Activated CD4-positive, alpha-beta T cell treated with anti-CD3 and anti-CD28 coated beads, Interleukin-2, Interleukin-6, amounts not matched to agents 100 ng/mL and 50 ng/mL, durations not matched to agents 16 hours and 8 hours (primary cell): ENCODE data around the gene OXSR1.
"Not testable (repeated sequence)": the region's sequence is repeated elsewhere in the genome, so short reads cannot be mapped to it uniquely, and the experiment has no call there.

Source experiments
- DNase-seq: peaks from one replicate; pipeline ENCODE4 v3.0.0-alpha.2; 2020

Gene OXSR1

DNA sequence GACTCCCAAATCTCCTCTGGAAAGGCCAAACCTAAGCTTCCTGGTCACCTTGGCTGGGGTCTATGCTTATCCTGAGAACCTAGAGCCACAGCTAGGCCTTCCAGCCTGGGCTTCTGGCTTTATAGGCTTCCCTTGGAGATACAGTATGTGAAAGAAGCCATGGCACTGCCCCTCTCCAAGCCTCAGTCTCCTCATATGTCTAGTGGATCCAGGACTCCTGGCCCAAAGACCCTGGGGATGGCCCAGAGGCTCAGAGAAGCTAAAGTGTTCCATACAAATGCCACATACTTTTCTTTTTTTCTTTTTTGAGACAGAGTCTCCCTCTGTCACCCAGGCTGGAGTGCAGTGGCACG is 37.1 kb upstream of the OXSR1 start:
- DNase-seq = no peak

GRCh38 chr3:38129058-38129457 is 36.3 kb upstream of the OXSR1 start:
- no peak for DNase-seq

- no peak for DNase-seq
Measured at GRCh38 chr3:38130631-38131065, 34.7 kb upstream of the OXSR1 start.

DNA sequence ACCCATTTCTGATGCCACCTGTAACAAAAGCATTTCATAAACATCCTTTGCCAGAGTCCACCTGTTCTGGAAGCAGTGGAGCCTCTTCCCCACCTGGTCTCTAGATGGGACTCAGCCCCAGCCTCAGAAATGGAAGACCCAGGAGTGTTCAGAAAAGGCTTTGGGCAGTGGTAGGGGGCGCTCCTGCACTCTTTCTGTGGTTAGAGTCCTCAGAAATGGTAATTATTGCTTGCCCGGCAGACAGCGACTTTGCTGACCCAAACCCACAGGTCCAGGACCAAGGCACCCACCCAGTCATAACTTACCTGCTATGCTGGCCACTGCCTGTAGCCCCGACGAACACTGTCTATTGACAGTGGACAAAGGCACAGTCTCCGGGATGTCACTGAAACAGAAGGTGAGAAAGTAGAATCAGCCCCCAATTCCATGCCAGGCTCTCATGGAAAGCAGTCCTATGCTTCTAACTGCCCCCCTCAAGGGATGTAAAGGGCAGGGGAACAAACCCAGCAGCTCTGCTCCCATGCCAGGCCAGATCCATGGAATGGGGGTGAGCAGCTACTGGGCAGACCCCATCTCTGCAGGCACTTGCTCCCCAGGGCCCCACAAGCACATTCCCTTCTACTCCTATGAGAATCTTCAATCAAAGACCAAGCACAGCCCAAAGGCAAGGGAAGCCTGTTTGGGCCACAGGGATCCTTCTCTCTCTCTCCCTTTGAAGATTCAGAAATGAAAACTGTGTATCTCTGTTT is 33.5 kb upstream of the OXSR1 start:
- no peak for DNase-seq

- DNase-seq = no peak
Measured at GRCh38 chr3:38133209-38133556, 32.2 kb upstream of the OXSR1 start.

- DNase-seq = no peak
Measured at GRCh38 chr3:38133557-38134405, 31.6 kb upstream of the OXSR1 start.

- not testable (repeated sequence) for DNase-seq
Measured at GRCh38 chr3:38134517-38135143, 30.7 kb upstream of the OXSR1 start.

- peak; percentile 39 for DNase-seq
Measured at GRCh38 chr3:38135621-38136277, 29.6 kb upstream of the OXSR1 start.

DNA sequence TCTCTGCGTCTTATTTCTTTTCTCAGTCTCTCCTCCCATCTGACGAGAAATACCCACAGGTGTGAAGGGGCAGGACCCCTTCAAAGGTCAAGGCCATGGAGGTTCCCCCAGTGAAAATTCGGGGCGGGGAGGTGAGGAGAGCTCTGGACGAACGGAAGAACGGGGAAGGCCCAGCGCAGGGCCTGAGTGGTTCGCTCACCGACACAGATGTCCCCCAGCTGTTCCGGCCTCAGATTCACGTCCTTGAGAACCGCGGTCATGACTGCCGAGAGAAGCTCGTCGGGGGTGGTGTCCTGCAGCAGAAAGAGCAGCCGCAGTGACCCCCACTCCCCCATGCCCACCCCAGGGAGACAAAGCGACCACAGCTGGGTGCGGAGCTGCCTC is 29.0 kb upstream of the OXSR1 start:
- DNase-seq = peak; percentile 27

DNA sequence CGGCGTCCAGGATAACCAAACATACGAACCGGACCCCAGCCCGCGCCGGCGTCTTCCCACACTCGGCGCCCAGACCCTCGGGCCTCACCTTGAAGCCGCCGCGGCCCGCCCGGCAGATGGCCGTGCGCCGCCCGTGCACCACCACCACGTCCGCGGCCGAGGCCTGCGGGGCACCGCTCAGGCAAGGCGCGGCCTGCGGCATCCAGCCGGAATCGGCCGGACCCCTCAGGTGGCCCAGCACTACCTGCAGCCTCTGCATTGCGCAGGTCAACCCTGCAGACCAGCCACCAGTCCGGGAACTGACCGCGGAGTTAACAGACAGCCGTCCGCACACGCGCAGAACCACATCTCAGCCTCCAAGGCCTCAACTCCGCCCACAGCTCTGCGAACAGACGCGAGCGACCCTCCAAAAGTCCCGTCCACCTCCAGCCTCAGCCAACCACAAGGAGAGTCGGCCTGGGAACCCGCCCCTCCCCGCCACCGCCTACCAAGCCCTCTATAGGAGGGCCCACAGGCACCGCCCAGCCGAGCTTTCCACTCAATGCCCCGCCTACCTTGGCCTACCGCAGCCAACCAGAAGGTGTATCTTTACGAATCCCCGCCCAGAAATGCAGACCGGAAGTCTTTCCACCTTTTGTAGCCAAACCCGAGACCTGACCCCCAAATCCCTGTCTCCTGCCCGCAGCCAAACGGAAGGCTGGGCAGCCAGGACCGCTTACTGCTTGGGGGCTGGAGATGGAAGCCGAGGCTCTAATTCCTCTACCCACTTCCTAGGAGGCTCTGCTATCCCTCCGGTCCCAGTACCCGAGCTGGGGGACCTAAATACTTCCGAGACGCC is 28.3 kb upstream of the OXSR1 start, which contains the start of gene ACAA1:
TSS of gene ACAA1 (minus strand) at position 351 of the 838 bp plus-strand sequence. CDS start at position 259, 92 bp downstream.
- peak; percentile 99 for DNase-seq

DNA sequence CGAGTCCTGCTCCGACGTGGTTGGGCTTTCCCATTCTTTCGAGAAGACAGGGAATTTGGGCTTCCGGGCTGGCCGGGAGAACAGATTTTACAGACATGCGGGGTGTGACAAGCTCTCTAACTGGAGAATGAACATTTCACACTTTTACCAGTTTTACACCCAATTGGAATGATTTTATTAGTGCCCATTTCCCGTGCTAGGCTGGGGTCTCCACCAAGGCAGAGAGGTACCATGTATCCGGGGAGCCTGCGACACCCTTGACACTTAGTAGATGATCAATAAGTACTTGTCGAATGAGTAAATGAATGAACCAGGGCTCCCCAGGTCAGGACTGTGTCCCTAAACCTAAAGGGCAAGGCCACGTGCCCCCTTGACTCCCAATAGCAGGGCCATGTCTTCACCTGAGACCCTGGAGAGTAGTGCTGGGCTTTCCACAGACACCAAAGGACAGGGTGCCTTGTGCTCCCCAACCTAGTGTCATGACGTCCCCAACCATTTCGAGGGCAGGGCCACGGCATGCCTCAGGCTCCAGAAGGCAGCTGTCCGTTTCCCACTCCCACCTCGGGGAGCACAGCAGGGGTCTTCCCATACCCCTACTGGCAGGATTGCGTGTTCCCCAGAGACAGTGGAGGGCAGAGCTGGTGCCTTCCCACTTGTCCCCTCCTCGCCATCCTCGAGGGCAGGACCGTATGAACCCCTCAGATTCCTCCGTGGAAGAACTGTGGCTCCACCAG is 27.6 kb upstream of the OXSR1 start:
- DNase-seq = peak; percentile 29

DNA sequence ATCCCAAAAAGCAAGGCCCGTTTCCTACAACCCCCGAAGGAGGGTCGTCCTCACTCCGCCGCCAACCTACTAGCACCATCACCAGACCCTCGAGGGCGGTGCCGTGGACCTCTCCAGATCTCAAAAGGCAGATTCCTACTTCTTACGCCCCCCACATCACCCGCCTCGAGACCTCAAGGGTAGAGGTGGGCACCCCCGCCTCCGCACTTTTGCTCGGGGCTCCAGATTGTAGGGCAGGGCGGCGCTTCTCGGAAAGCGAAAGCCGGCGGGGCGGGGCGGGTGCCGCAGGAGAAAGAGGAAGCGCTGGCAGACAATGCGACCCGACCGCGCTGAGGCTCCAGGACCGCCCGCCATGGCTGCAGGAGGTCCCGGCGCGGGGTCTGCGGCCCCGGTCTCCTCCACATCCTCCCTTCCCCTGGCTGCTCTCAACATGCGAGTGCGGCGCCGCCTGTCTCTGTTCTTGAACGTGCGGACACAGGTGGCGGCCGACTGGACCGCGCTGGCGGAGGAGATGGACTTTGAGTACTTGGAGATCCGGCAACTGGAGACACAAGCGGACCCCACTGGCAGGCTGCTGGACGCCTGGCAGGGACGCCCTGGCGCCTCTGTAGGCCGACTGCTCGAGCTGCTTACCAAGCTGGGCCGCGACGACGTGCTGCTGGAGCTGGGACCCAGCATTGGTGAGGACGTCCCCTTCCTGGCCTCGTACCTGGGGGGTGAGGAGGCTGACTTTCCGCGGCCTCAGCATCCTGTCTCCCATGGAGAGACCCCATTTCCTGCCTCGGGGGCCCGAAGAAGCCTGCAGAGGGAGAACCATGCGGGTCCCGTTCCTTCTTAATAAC is 26.8 kb upstream of the OXSR1 start, which contains the start of gene MYD88:
TSS of gene MYD88 (plus strand) at position 313 of the 842 bp plus-strand sequence. CDS start at position 353, 40 bp downstream.
- DNase-seq = peak; percentile 87

- no peak for DNase-seq
Measured at GRCh38 chr3:38139191-38139590, 26.1 kb upstream of the OXSR1 start.

DNA sequence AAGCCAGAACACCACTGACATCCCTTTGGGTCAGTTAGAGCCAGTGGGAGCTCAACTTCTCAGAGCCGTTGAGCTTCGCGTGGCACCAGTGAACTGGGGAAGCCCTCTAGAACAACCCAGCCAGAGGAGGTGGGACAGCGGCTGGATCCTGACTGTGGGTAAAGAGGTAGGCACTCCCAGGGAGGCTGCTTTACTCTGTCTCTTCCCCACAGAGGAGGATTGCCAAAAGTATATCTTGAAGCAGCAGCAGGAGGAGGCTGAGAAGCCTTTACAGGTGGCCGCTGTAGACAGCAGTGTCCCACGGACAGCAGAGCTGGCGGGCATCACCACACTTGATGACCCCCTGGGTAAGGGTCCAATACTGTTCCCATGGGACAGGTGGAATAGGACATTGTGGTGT is 25.7 kb upstream of the OXSR1 start:
- no peak for DNase-seq

GRCh38 chr3:38140326-38141172 is 24.8 kb upstream of the OXSR1 start:
- no peak for DNase-seq

GRCh38 chr3:38141173-38141951 is 24.0 kb upstream of the OXSR1 start:
- no peak for DNase-seq

GRCh38 chr3:38141952-38142273 is 23.4 kb upstream of the OXSR1 start:
- no peak for DNase-seq

DNA sequence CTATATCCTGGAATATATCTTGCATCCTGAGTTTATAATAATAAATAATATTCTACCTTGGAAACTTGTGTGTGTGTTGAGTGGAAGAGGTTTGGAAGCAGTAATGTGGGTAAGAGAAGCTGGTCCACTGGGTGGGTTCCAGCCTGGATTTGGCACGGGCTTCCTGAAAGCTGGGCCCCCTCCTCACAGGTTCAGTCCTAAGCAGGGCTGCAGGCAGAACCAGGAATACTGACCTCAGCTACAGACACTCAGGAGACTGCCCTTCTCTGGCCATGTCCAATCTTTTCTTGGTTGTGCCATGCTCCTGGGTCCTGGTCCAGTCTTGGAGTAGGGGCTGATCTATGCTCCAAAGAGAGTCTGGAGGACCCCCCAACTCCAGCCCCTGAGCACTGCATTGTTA is 22.4 kb upstream of the OXSR1 start:
- no peak for DNase-seq

DNA sequence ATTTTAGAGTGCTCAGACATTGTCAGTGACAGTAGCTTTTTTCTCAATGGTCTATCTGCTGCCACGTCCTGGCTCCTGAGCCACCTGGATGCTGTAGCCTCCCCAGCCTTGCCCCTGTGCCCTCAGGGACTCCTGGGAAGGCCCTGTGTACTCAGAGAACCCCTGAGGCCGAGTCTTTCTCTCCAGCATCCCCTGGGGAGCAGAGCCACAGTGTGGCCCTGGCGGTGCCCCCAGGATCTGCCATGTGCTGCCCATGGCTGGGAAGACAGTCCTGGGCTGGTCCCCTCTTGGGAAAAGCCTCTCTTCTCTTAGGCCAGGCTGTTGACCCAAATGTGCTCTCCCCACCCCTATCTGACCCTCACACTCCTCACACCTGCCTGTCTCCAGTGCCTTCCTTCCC is 21.8 kb upstream of the OXSR1 start:
- DNase-seq = no peak
